GM12873 (cell line): ENCODE results near the gene ZNF317.

Experiments
- CTCF ChIP-seq: IDR thresholded peaks from 2 replicates; pipeline ENCODE4 v1.5.1; 2012; ENCODE audit warnings: low read depth, mild to moderate bottlenecking, moderate library complexity, low read length, control low read depth; ENCODE audit not compliant: insufficient read depth; ENCODE audit errors: missing control alignments

ZNF317 gene

GRCh38 chr19:9150650-9151049 lies 10.5 kb downstream of the ZNF317 start:
- TF ChIP-seq CTCF, result no peak

GRCh38 chr19:9151367-9151766 lies 11.2 kb downstream of the ZNF317 start:
- no peak for TF ChIP-seq CTCF

- no peak for TF ChIP-seq CTCF
These were observed 15.4 kb downstream of the ZNF317 start for GRCh38 chr19:9155591-9155990.

- TF ChIP-seq CTCF, result no peak
These were observed 16.1 kb downstream of the ZNF317 start for GRCh38 chr19:9156304-9156703.

- TF ChIP-seq CTCF, result no peak
These were observed 19.7 kb downstream of the ZNF317 start for GRCh38 chr19:9159891-9160290.

GRCh38 chr19:9161427-9161826 lies 21.2 kb downstream of the ZNF317 start:
- no peak for TF ChIP-seq CTCF

GRCh38 chr19:9165261-9165660 lies 25.1 kb downstream of the ZNF317 start:
- TF ChIP-seq CTCF, result no peak
